Neural cell (in vitro differentiated cells): ENCODE results near the gene EPAS1. TPM values are rescaled to one million over a fixed set of nuclear protein-coding genes. Genes with fewer than 3 reads are reported as not detected.

Experiments
- H2AFZ ChIP-seq: fragments of 200-600, 300-800 bp; sonication (generic), shearing (Covaris generic); 2 replicates; pipeline ENCODE4 v1.6.0; 2014; ENCODE audit warnings: low read depth, mild to moderate bottlenecking, antibody characterized with exemption, low read length, moderate library complexity
- H3F3A ChIP-seq: fragments of 200-600 bp; shearing (Covaris generic); 2 replicates; pipeline ENCODE4 v1.6.1; 2016; ENCODE audit warnings: mild to moderate bottlenecking, moderate library complexity, mixed read lengths, antibody characterized with exemption, low read length; ENCODE audit not compliant: insufficient read depth, poor library complexity, severe bottlenecking
- H3K27ac ChIP-seq: fragments of 200-600, 300-800 bp; sonication (generic), shearing (Covaris generic); 2 replicates; pipeline ENCODE4 v1.5.1; 2014; ENCODE audit warnings: mild to moderate bottlenecking, low read length, moderate library complexity
- H3K27me3 ChIP-seq: fragments of 300-800, 200-600 bp; sonication (generic), shearing (Covaris generic); 2 replicates; pipeline ENCODE4 v1.6.0; 2014; ENCODE audit warnings: mild to moderate bottlenecking, low read depth, low read length, moderate library complexity; ENCODE audit not compliant: insufficient read depth
- H3K36me3 ChIP-seq: fragments of 300-800, 200-600 bp; sonication (generic), shearing (Covaris generic); 2 replicates; pipeline ENCODE4 v1.5.1; 2014; ENCODE audit warnings: mild to moderate bottlenecking, antibody characterized with exemption, low read length, moderate library complexity; ENCODE audit not compliant: insufficient read depth
- H3K4me2 ChIP-seq: fragments of 300-800, 200-600 bp; sonication (generic), shearing (Covaris generic); 2 replicates; pipeline ENCODE4 v1.6.0; 2014; ENCODE audit warnings: mild to moderate bottlenecking, low read length
- H3K4me3 ChIP-seq: fragments of 300-800, 200-600 bp; sonication (generic), shearing (Covaris generic); 2 replicates; pipeline ENCODE4 v1.5.1; 2014; ENCODE audit warnings: mild to moderate bottlenecking, low read length, moderate library complexity
- H3K79me2 ChIP-seq: fragments of 200-600 bp; shearing (Covaris generic); replicated peaks from 2 replicates; pipeline ENCODE4 v1.6.0; 2014; ENCODE audit warnings: mild to moderate bottlenecking, low read length, moderate library complexity; ENCODE audit not compliant: insufficient read depth
- H3K9ac ChIP-seq: fragments of 300-800, 200-600 bp; sonication (generic), shearing (Covaris generic); 2 replicates; pipeline ENCODE4 v1.6.1; 2016; ENCODE audit warnings: mild to moderate bottlenecking, low read length, mixed read lengths
- H3K9me2 ChIP-seq: fragments of 200-600 bp; shearing (Covaris generic); 2 replicates; pipeline ENCODE4 v1.6.1; 2016; ENCODE audit warnings: mild to moderate bottlenecking, low read length, mixed read lengths; ENCODE audit not compliant: insufficient read depth
- H3K9me3 ChIP-seq: fragments of 200-600, 300-800 bp; sonication (generic), shearing (Covaris generic); 2 replicates; pipeline ENCODE4 v1.6.1; 2016; ENCODE audit warnings: mild to moderate bottlenecking, mixed run types, low read length, moderate library complexity, mixed read lengths
- H4K20me1 ChIP-seq: fragments of 200-600 bp; shearing (Covaris generic); 2 replicates; pipeline ENCODE4 v1.6.1; 2016; ENCODE audit warnings: mild to moderate bottlenecking, mixed run types; ENCODE audit not compliant: insufficient read depth
- EP300 ChIP-seq: fragments of 450-650 bp; conservative IDR thresholded peaks from 2 replicates; pipeline ENCODE4 v1.6.1; 2014; ENCODE audit warnings: antibody characterized with exemption, mild to moderate bottlenecking, moderate library complexity; ENCODE audit not compliant: poor library complexity, severe bottlenecking
- EZH2 ChIP-seq: fragments of 200-600, 300-800 bp; shearing (Covaris generic), sonication (generic); IDR thresholded peaks from 2 replicates; pipeline ENCODE4 v1.6.1; 2014; ENCODE audit warnings: antibody characterized with exemption, low read length, borderline replicate concordance, mild to moderate bottlenecking; ENCODE audit not compliant: insufficient read depth, poor library complexity, severe bottlenecking
- MXI1 ChIP-seq: fragments of 450-650 bp; conservative IDR thresholded peaks from 2 replicates; pipeline ENCODE4 v1.6.1; 2014; ENCODE audit warnings: antibody characterized with exemption, mild to moderate bottlenecking; ENCODE audit not compliant: poor library complexity, severe bottlenecking
- POLR2AphosphoS5 ChIP-seq: IDR thresholded peaks from 2 replicates; pipeline ENCODE4 v1.6.1; 2012
- RAD21 ChIP-seq: fragments of 450-650 bp; conservative IDR thresholded peaks from 2 replicates; pipeline ENCODE4 v1.6.1; 2014; ENCODE audit warnings: antibody characterized with exemption, mild to moderate bottlenecking, moderate library complexity
- SMC3 ChIP-seq: fragments of 450-650 bp; conservative IDR thresholded peaks from 2 replicates; pipeline ENCODE4 v1.6.1; 2014; ENCODE audit warnings: antibody characterized with exemption, mild to moderate bottlenecking, moderate library complexity; ENCODE audit not compliant: poor library complexity
- TAF1 ChIP-seq: IDR thresholded peaks from 2 replicates; pipeline ENCODE4 v1.6.1; 2012; ENCODE audit warnings: low read depth
- polyA plus RNA-seq: library from polyadenylated mRNA; depleted of rRNA; stranded (reverse); fragments of >200 nt; gene quantifications from 2 replicates; pipeline ENCODE4 v1.2.3, GENCODE V29; 2014
- TF ChIP-seq, protein P1 (sequence below): fragments of 450-650 bp; IDR thresholded peaks from 2 replicates; pipeline ENCODE4 v1.5.1; 2014; ENCODE audit warnings: antibody characterized with exemption, mild to moderate bottlenecking, moderate library complexity; ENCODE audit not compliant: poor library complexity, severe bottlenecking
- TF ChIP-seq, protein P2 (sequence below): IDR thresholded peaks from 2 replicates; pipeline ENCODE4 v1.6.1; 2012; ENCODE audit warnings: borderline replicate concordance

EPAS1 gene
- polyA plus RNA-seq, 1 donor from 2014 or later, result not detected

DNA sequence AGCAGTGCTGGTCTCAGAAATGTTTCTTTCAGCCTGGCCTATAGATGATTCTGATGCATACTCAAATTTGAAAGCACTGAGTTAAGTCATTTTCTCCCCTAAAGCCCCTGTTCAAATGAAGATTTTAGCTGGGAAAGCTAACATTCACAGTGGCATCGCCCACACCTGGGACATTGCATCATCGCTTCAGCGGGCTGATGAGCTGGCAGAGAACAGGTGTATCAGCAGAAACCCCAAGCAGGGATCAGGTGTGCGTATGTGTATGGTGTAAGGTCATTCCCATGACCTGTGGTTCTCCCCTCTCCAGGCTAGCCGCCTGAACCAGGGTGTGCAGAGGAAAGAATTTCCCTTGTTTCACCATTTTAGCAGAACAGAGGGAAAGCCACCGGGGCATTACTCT is 56.3 kb downstream of the EPAS1 start:
- Histone ChIP-seq H3K4me3 (no peak overlapping the region), H3F3A (no peaks in the 10 kb centered on the region), H3K27me3 (no peaks in the 10 kb centered on the region), H3K27ac (no peak overlapping the region), H2AFZ (no peak overlapping the region), H3K9me3 (no peaks in the 10 kb centered on the region), H4K20me1 (no peaks in the 10 kb centered on the region), H3K9ac (no peak overlapping the region), H3K79me2 (no peaks in the 10 kb centered on the region), H3K9me2 (no peaks in the 10 kb centered on the region), H3K36me3 (no peaks in the 10 kb centered on the region), H3K4me2 (no peak overlapping the region)
- TF ChIP-seq EP300 (no peak), EZH2 (no peak), POLR2AphosphoS5 (no peak), RAD21 (no peak)
- TF ChIP-seq, protein P1, sequence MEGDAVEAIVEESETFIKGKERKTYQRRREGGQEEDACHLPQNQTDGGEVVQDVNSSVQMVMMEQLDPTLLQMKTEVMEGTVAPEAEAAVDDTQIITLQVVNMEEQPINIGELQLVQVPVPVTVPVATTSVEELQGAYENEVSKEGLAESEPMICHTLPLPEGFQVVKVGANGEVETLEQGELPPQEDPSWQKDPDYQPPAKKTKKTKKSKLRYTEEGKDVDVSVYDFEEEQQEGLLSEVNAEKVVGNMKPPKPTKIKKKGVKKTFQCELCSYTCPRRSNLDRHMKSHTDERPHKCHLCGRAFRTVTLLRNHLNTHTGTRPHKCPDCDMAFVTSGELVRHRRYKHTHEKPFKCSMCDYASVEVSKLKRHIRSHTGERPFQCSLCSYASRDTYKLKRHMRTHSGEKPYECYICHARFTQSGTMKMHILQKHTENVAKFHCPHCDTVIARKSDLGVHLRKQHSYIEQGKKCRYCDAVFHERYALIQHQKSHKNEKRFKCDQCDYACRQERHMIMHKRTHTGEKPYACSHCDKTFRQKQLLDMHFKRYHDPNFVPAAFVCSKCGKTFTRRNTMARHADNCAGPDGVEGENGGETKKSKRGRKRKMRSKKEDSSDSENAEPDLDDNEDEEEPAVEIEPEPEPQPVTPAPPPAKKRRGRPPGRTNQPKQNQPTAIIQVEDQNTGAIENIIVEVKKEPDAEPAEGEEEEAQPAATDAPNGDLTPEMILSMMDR, result no peak
- TF ChIP-seq, protein P2, sequence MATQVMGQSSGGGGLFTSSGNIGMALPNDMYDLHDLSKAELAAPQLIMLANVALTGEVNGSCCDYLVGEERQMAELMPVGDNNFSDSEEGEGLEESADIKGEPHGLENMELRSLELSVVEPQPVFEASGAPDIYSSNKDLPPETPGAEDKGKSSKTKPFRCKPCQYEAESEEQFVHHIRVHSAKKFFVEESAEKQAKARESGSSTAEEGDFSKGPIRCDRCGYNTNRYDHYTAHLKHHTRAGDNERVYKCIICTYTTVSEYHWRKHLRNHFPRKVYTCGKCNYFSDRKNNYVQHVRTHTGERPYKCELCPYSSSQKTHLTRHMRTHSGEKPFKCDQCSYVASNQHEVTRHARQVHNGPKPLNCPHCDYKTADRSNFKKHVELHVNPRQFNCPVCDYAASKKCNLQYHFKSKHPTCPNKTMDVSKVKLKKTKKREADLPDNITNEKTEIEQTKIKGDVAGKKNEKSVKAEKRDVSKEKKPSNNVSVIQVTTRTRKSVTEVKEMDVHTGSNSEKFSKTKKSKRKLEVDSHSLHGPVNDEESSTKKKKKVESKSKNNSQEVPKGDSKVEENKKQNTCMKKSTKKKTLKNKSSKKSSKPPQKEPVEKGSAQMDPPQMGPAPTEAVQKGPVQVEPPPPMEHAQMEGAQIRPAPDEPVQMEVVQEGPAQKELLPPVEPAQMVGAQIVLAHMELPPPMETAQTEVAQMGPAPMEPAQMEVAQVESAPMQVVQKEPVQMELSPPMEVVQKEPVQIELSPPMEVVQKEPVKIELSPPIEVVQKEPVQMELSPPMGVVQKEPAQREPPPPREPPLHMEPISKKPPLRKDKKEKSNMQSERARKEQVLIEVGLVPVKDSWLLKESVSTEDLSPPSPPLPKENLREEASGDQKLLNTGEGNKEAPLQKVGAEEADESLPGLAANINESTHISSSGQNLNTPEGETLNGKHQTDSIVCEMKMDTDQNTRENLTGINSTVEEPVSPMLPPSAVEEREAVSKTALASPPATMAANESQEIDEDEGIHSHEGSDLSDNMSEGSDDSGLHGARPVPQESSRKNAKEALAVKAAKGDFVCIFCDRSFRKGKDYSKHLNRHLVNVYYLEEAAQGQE, result no peak

DNA sequence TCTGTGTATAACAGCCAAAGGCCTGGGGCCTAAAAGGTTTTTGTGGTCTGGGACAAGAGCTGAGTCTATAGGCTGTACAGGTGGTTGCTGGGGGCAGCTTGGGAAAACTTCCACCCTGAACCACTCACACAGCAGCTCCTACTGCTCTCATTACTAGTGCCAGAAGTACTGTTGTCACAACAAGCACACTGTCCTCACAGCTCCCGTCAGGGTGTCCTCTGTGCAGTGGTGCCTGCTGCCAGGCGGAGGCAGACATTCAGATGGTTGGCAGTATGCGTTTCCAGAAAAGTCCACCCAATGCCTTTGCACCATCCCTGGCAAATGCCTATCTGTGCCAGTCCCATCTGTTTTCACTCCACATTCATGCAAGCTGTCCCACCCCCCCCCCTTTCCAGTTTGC is 58.5 kb downstream of the EPAS1 start:
- TF ChIP-seq TAF1 (no peak), EZH2 (no peak), SMC3 (no peak), RAD21 (no peak), MXI1 (no peak), POLR2AphosphoS5 (no peak), EP300 (no peak)
- TF ChIP-seq, protein P1, result no peak
- TF ChIP-seq, protein P2, result no peak
- H3K9me2 ChIP-seq, result no peaks in the 10 kb centered on the region
- H2AFZ ChIP-seq, result no peak overlapping the region
- no peaks in the 10 kb centered on the region for H3K79me2 ChIP-seq
- no peaks in the 10 kb centered on the region for H3K36me3 ChIP-seq
- H3K4me3 ChIP-seq, result no peak overlapping the region
- no peaks in the 10 kb centered on the region for H3K27me3 ChIP-seq
- no peaks in the 10 kb centered on the region for H3K9me3 ChIP-seq
- H3K9ac ChIP-seq, result no peak overlapping the region
- no peak overlapping the region for H3K4me2 ChIP-seq
- H3K27ac ChIP-seq, result no peak overlapping the region
- H4K20me1 ChIP-seq, result no peaks in the 10 kb centered on the region
- no peaks in the 10 kb centered on the region for H3F3A ChIP-seq
